Endometrial microvascular endothelial cells (primary cell): ENCODE results near the gene VPS4B. TPM values are rescaled to one million over a fixed set of nuclear protein-coding genes. Genes with fewer than 3 reads are reported as not detected.

Experiments used
- in situ Hi-C: cut with HindIII; loops from 2 replicates; pipeline ENCODE4 v1.10.0; 2017; ENCODE audit warnings: low sequenced_read_pairs, low pct_unique_long_range_greater_than_20kb; ENCODE audit errors: inconsistent ontology term
- total RNA-seq: library from RNA; depleted of rRNA; stranded (reverse); fragments of >200 nt; gene quantifications from one replicate; pipeline ENCODE4 v1.2.3, GENCODE V29; 2015; ENCODE audit errors: inconsistent ontology term

Gene VPS4B
- total RNA-seq, 1 donor from 2014 or later = 35.9 TPM

DNA sequence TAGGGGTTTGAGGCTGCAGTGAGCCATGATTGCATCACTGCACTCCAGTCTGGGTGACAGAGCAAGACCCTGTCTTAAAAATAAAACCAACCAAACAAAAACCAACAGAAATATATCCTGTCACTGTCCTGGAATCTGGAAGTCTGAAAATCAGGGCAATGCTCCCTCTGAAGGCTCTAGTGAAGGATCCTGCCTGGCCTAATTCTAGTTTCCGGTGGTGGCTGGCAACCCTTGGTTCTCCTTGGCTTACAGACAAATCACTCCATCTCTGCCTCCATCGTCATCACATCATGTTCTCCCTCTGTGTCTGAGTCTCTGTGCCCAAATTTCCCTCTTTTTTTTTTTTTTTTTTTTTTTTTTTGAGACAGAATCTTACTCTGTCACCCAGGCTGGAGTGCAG lies 15.9 kb upstream of the VPS4B start:
- in situ Hi-C loops = no loop called here

GRCh38 chr18:63433334-63433866 lies 11.1 kb upstream of the VPS4B start:
- in situ Hi-C loops = no loop called here

GRCh38 chr18:63431180-63431579 lies 8.9 kb upstream of the VPS4B start:
- in situ Hi-C loops = no loop called here

- in situ Hi-C loops = no loop called here
Measured at GRCh38 chr18:63430526-63430925, 8.2 kb upstream of the VPS4B start.

DNA sequence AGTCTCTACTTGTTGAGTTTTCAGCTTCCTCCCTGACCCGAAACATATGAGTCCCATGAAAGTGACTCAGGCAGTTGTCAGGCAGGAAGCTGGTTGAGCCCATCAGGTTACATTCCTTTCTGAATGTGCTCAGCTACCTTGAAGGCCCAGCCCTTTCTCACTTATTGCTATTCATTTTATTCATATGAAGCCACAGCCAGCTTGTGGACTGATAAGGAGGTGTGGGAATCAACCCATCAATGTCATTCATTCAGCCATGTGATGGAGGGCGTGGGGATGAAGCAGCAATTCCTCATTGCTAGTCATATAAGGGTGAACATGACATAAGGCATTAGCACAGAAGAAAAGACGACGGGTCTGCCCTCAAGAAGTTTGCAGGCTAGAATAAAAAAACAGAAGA lies 5.3 kb upstream of the VPS4B start:
- in situ Hi-C loops = no loop called here

- in situ Hi-C loops = no loop called here
Measured at GRCh38 chr18:63422864-63423304, 608 bp upstream of the VPS4B start.

GRCh38 chr18:63421514-63421913 lies 762 bp downstream of the VPS4B start:
- in situ Hi-C loops = no loop called here

GRCh38 chr18:63412953-63413352 lies 9.3 kb downstream of the VPS4B start:
- in situ Hi-C loops = no loop called here

DNA sequence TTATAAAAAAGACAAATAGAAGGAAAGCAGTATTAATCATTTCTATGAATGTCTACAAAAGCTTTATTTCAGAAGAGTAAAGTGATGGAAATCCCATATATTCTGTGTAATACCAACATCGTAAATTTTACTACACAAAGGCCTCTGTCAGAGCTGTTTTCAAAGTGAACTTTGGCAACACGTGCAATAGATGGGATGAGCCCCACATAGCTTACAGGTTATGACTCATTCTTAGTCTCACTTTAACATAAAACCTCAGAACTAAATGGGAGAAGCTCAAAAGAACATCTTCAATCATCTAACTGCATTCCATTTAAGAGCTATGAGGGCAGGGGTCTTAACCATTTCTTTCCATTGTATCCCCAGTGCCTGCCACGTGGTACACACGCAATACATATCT lies 11.5 kb downstream of the VPS4B start:
- in situ Hi-C loops = no loop called here

GRCh38 chr18:63409301-63409700 lies 13.0 kb downstream of the VPS4B start:
- in situ Hi-C loops = no loop called here

DNA sequence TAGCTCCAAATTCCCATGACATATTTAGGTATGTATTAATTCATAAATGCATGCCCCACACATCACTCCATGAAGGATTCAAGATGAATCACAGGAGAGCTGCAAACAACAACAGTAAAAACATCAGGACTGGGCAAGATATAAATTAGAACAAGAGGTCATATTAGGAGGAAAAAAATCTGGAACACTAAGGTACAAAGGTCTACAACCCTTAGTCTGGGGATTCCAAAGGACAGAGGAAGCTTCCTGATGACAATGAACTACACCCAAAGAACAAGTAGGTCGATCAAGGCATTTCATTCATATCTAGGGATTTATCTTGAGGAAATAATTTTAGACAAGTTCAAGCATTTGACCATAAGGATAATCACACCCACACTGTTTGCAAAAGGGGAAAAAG lies 14.5 kb downstream of the VPS4B start:
- in situ Hi-C loops = no loop called here

- in situ Hi-C loops = no loop called here
Measured at GRCh38 chr18:63405986-63406385, 16.3 kb downstream of the VPS4B start.

DNA sequence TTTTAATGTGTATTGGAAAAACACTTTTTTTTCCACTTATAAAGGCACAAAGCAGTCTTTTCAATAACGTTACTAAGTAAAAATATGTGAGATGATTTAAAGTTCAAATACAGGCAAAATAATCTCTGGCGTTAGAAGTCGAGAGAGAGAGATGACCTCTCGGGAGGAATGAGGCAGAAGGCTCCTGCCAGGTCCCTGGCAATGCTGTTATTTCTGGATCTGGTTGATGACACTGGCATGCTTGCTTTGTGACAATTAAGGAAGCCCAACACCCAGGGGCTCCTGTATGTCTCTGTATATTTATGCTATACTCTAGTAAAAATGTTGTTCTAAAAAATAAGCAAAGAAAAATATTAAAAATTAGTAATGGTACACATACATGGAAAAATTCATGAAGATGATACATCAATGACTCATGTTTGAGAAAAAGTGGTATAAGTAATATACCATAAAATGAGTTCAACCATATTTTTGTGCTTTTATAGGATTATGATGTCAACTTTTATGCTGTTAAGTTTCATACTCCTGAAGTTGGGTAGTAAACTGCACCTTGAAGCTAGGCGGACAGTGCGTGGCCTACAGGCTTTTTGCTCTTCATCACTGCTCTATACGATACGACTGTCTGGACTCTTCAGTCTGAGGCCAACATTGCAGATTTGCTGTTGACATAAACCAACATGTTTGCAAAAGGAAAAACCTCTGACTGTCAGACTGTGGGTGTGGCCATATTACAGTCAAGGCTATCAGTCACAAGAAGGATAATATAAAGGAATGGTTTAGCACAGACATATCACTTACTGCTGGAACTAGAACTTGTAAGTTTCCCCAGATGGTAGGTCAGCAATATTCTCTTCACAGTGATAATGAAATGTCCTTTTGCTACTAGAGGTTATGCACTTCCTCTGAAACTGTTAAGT lies 19.8 kb downstream of the VPS4B start:
- in situ Hi-C loops = no loop called here

DNA sequence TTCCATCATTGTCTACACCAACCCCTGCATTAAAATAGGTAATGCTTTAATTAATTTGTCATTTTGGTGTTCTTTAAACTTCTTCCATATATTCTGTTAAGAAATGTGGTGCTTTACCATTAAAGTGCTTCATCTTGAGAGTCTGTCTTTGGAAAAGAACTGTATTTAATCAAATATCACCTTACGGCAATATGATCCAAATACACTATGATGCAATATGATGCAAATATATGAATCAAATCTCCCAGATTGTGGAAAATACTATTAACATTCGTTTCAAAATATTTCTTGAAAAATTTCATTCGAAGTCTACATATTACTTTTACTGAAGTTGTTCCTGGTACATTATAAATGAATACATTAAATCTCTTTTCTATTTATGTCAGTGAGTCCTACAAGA lies 23.0 kb downstream of the VPS4B start:
- in situ Hi-C loops = no loop called here

GRCh38 chr18:63397349-63397748 lies 24.9 kb downstream of the VPS4B start:
- in situ Hi-C loops = no loop called here

DNA sequence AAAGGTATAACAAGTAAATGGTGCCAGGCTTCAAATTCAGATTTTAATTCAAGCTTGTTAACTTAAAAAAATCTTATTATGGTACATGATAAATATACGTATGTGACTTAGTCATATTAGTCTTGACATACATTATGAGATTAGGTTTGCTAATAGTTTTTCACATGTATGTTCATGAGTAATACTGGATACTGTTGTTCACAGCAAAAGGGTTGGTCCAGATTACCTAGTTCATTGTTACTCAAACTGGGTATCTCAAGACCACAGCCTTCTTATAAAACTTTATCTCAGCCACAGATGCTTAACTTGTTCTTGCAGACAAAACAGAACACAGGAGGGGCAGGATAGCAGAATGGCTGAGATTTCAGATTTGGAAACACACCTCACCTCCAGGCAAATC lies 26.8 kb downstream of the VPS4B start:
- in situ Hi-C loops = no loop called here

- in situ Hi-C loops = no loop called here
Measured at GRCh38 chr18:63394954-63395353, 27.3 kb downstream of the VPS4B start.

GRCh38 chr18:63387861-63388260 lies 34.4 kb downstream of the VPS4B start:
- in situ Hi-C loops = no loop called here

GRCh38 chr18:63382843-63383242 lies 39.4 kb downstream of the VPS4B start:
- in situ Hi-C loops = no loop called here

- in situ Hi-C loops = no loop called here
Measured at GRCh38 chr18:63379639-63379962, 42.7 kb downstream of the VPS4B start.
